Measurements from ENCODE around the gene CREBBP.

CREBBP gene

GRCh38 chr16:3915426-3916260 lies 35.1 kb upstream of the CREBBP start:
- no peak for TF ChIP-seq FOXP2 (optimal IDR thresholded peaks at IDR 0.05; ENCODE audit: borderline replicate concordance, extremely low read depth, extremely low read length, insufficient read depth)
- no peak for TF ChIP-seq POLR2AphosphoS5 (IDR thresholded peaks at IDR 0.05; ENCODE audit: low read depth, low read length)
- TF ChIP-seq TAF1 (IDR thresholded peaks at IDR 0.05; ENCODE audit: borderline replicate concordance, insufficient read depth, low read length): no peak
- no peak for TF ChIP-seq REST (IDR thresholded peaks at IDR 0.05; ENCODE audit: insufficient read depth in 1 of 2, low read depth in 2 of 2, low read length in 2 of 2)
- no peak for TF ChIP-seq SIN3A (IDR thresholded peaks at IDR 0.05; ENCODE audit: borderline replicate concordance, insufficient read depth, low read length)

GRCh38 chr16:3912897-3913296 lies 32.4 kb upstream of the CREBBP start:
- TF ChIP-seq FOXP2 (optimal IDR thresholded peaks at IDR 0.05; ENCODE audit: borderline replicate concordance, extremely low read depth, extremely low read length, insufficient read depth): no peak
- TF ChIP-seq SIN3A (IDR thresholded peaks at IDR 0.05; ENCODE audit: borderline replicate concordance, insufficient read depth, low read length): no peak
- no peak for TF ChIP-seq REST (IDR thresholded peaks at IDR 0.05; ENCODE audit: insufficient read depth in 1 of 2, low read depth in 2 of 2, low read length in 2 of 2)
- no peak for TF ChIP-seq POLR2AphosphoS5 (IDR thresholded peaks at IDR 0.05; ENCODE audit: low read depth, low read length)
- no peak for TF ChIP-seq TAF1 (IDR thresholded peaks at IDR 0.05; ENCODE audit: borderline replicate concordance, insufficient read depth, low read length)

GRCh38 chr16:3912373-3912772 lies 31.9 kb upstream of the CREBBP start:
- no peak for TF ChIP-seq FOXP2 (optimal IDR thresholded peaks at IDR 0.05; ENCODE audit: borderline replicate concordance, extremely low read depth, extremely low read length, insufficient read depth)
- no peak for TF ChIP-seq TAF1 (IDR thresholded peaks at IDR 0.05; ENCODE audit: borderline replicate concordance, insufficient read depth, low read length)
- no peak for TF ChIP-seq SIN3A (IDR thresholded peaks at IDR 0.05; ENCODE audit: borderline replicate concordance, insufficient read depth, low read length)
- TF ChIP-seq POLR2AphosphoS5 (IDR thresholded peaks at IDR 0.05; ENCODE audit: low read depth, low read length): no peak

GRCh38 chr16:3909791-3910583 lies 29.5 kb upstream of the CREBBP start:
- no peak for TF ChIP-seq REST (IDR thresholded peaks at IDR 0.05; ENCODE audit: insufficient read depth in 1 of 2, low read depth in 2 of 2, low read length in 2 of 2)
- TF ChIP-seq TAF1 (IDR thresholded peaks at IDR 0.05; ENCODE audit: borderline replicate concordance, insufficient read depth, low read length): no peak
- TF ChIP-seq POLR2AphosphoS5 (IDR thresholded peaks at IDR 0.05; ENCODE audit: low read depth, low read length): no peak
- no peak for TF ChIP-seq SIN3A (IDR thresholded peaks at IDR 0.05; ENCODE audit: borderline replicate concordance, insufficient read depth, low read length)
- TF ChIP-seq FOXP2 (optimal IDR thresholded peaks at IDR 0.05; ENCODE audit: borderline replicate concordance, extremely low read depth, extremely low read length, insufficient read depth): no peak

- TF ChIP-seq REST (IDR thresholded peaks at IDR 0.05; ENCODE audit: insufficient read depth in 1 of 2, low read depth in 2 of 2, low read length in 2 of 2): no peak
- TF ChIP-seq SIN3A (IDR thresholded peaks at IDR 0.05; ENCODE audit: borderline replicate concordance, insufficient read depth, low read length): no peak
- TF ChIP-seq TAF1 (IDR thresholded peaks at IDR 0.05; ENCODE audit: borderline replicate concordance, insufficient read depth, low read length): no peak
- TF ChIP-seq POLR2AphosphoS5 (IDR thresholded peaks at IDR 0.05; ENCODE audit: low read depth, low read length): no peak
- no peak for TF ChIP-seq FOXP2 (optimal IDR thresholded peaks at IDR 0.05; ENCODE audit: borderline replicate concordance, extremely low read depth, extremely low read length, insufficient read depth)
Measured at GRCh38 chr16:3908951-3909437, 28.5 kb upstream of the CREBBP start.
